Measurements from ENCODE around the gene SORCS2. TPM values are rescaled to one million over a fixed set of nuclear protein-coding genes. Genes with fewer than 3 reads are reported as not detected.

Gene SORCS2
- total RNA-seq, 1 donor, result under 0.01 TPM

GRCh38 chr4:7530082-7530481 is 337.7 kb downstream of the SORCS2 start:
- DNase-seq (ENCODE audit: low read depth in 2 of 3, low spot score in 2 of 3), result no peak

- no peak for DNase-seq (ENCODE audit: low read depth in 2 of 3, low spot score in 2 of 3)
These were observed 338.7 kb downstream of the SORCS2 start for GRCh38 chr4:7530932-7531639.

GRCh38 chr4:7531640-7531994 is 339.3 kb downstream of the SORCS2 start:
- no peak for DNase-seq (ENCODE audit: low read depth in 2 of 3, low spot score in 2 of 3)

GRCh38 chr4:7532043-7532442 is 339.7 kb downstream of the SORCS2 start:
- DNase-seq (ENCODE audit: low read depth in 2 of 3, low spot score in 2 of 3), result no peak

- DNase-seq (ENCODE audit: low read depth in 2 of 3, low spot score in 2 of 3), result no peak
These were observed 340.9 kb downstream of the SORCS2 start for GRCh38 chr4:7533267-7533666.

GRCh38 chr4:7535094-7535493 is 342.8 kb downstream of the SORCS2 start:
- no peak for DNase-seq (ENCODE audit: low read depth in 2 of 3, low spot score in 2 of 3)

GRCh38 chr4:7535619-7536018 is 343.3 kb downstream of the SORCS2 start:
- no peak for DNase-seq (ENCODE audit: low read depth in 2 of 3, low spot score in 2 of 3)

GRCh38 chr4:7536876-7537275 is 344.5 kb downstream of the SORCS2 start:
- DNase-seq (ENCODE audit: low read depth in 2 of 3, low spot score in 2 of 3), result no peak

- DNase-seq (ENCODE audit: low read depth in 2 of 3, low spot score in 2 of 3), result no peak
These were observed 345.6 kb downstream of the SORCS2 start for GRCh38 chr4:7537853-7538400.

- no peak for DNase-seq (ENCODE audit: low read depth in 2 of 3, low spot score in 2 of 3)
These were observed 346.2 kb downstream of the SORCS2 start for GRCh38 chr4:7538518-7538917.

GRCh38 chr4:7539186-7539585 is 346.8 kb downstream of the SORCS2 start:
- no peak for DNase-seq (ENCODE audit: low read depth in 2 of 3, low spot score in 2 of 3)

- peak in 1 of 3 donors; percentile 17 for DNase-seq (ENCODE audit: low read depth in 2 of 3, low spot score in 2 of 3)
These were observed 347.3 kb downstream of the SORCS2 start for GRCh38 chr4:7539659-7540058.

- no peak for DNase-seq (ENCODE audit: low read depth in 2 of 3, low spot score in 2 of 3)
These were observed 347.9 kb downstream of the SORCS2 start for GRCh38 chr4:7540206-7540605.

- no peak for DNase-seq (ENCODE audit: low read depth in 2 of 3, low spot score in 2 of 3)
These were observed 348.5 kb downstream of the SORCS2 start for GRCh38 chr4:7540654-7541413.

- DNase-seq (ENCODE audit: low read depth in 2 of 3, low spot score in 2 of 3), result no peak
These were observed 349.1 kb downstream of the SORCS2 start for GRCh38 chr4:7541414-7541810.

GRCh38 chr4:7542781-7543180 is 350.4 kb downstream of the SORCS2 start:
- no peak for DNase-seq (ENCODE audit: low read depth in 2 of 3, low spot score in 2 of 3)

GRCh38 chr4:7546152-7546808 is 353.9 kb downstream of the SORCS2 start:
- DNase-seq (ENCODE audit: low read depth in 2 of 3, low spot score in 2 of 3), result no peak

- DNase-seq (ENCODE audit: low read depth in 2 of 3, low spot score in 2 of 3), result no peak
These were observed 354.6 kb downstream of the SORCS2 start for GRCh38 chr4:7546809-7547367.

GRCh38 chr4:7547368-7548040 is 355.2 kb downstream of the SORCS2 start:
- no peak for DNase-seq (ENCODE audit: low read depth in 2 of 3, low spot score in 2 of 3)

- no peak for DNase-seq (ENCODE audit: low read depth in 2 of 3, low spot score in 2 of 3)
These were observed 357.5 kb downstream of the SORCS2 start for GRCh38 chr4:7549866-7550265.

GRCh38 chr4:7552466-7552865 is 360.1 kb downstream of the SORCS2 start:
- DNase-seq (ENCODE audit: low read depth in 2 of 3, low spot score in 2 of 3), result no peak

Measured in hematopoietic multipotent progenitor cell (in vitro differentiated cells).